HepG2 (cell line): ENCODE data around the gene SPTBN5. TPM values are rescaled to one million over a fixed set of nuclear protein-coding genes. Genes with fewer than 3 reads are reported as not detected.

Experiments used
- ATAC-seq: fragments of 200-7000 bp; cut with Tn5 transposase; 3 replicates; pipeline ENCODE4 v1.9.1; 2020; ENCODE audit warnings: mild to moderate bottlenecking, moderate library complexity
- BruUV-seq: library from RNA; stranded (reverse); fragments of 400-500 nt; replicated peaks from 2 replicates; lab custom pipeline; 2021; lab: Mats Ljungman, UMichigan
- CTCF ChIA-PET: fragments of 300-600 bp; formaldehyde crosslinking; extraction: SDS; loops from one replicate; lab custom pipeline; 2021; ENCODE audit warnings: low total read pairs, inconsistent platforms, low intra/inter-chr PET ratio; lab: Yijun Ruan, JAX
- POLR2A ChIA-PET: fragments of 350-600 bp; sonication (Branson Sonifier 250); formaldehyde crosslinking; loops from one replicate; lab custom pipeline; 2020; ENCODE audit warnings: antibody characterized with exemption, inconsistent platforms; lab: Yijun Ruan, JAX
- DNase-seq: peaks from one replicate; pipeline ENCODE4 v3.0.0-alpha.2; 2015; ENCODE audit warnings: low spot score
- FAIRE-seq: peaks from 3 replicates; lab custom pipeline; 2011; peaks lifted over from hg19 to GRCh38; lab: Jason Lieb, UNC
- H2AFZ ChIP-seq: one replicate; pipeline ENCODE4 v1.6.1; 2011; ENCODE audit warnings: low read length, inconsistent platforms
- H3K27ac ChIP-seq: fragments of 300-600 bp; 3 replicates; pipeline ENCODE4 v1.8.0; 2011; ENCODE audit warnings: mixed run types, mild to moderate bottlenecking, mixed read lengths, low read length, inconsistent platforms; ENCODE audit not compliant: insufficient read depth; ENCODE audit errors: extremely low read length
- H3K27me3 ChIP-seq, 2 experiments: fragments of 200-600 bp in 1 of 2; 2 replicates in 1 of 2; 3 replicates in 1 of 2; pipeline versions ENCODE4 v1.6.0 to v1.8.0; 2011; ENCODE audit warnings: low read length in 2 of 2, mild to moderate bottlenecking in 2 of 2, moderate library complexity in 2 of 2, inconsistent platforms in 1 of 2; ENCODE audit not compliant: insufficient read depth in 2 of 2, control insufficient read depth in 1 of 2
- H3K36me3 ChIP-seq, 2 experiments: fragments of 200-600 bp in 1 of 2; replicated peaks in 1 of 2; 2 replicates in 1 of 2; 3 replicates in 1 of 2; pipeline versions ENCODE4 v1.5.1 to v1.8.0; 2011; ENCODE audit warnings: low read length in 2 of 2, inconsistent platforms in 1 of 2; ENCODE audit not compliant: insufficient read depth in 2 of 2, control insufficient read depth in 1 of 2
- H3K4me1 ChIP-seq: 2 replicates; pipeline ENCODE4 v1.5.1; 2012; ENCODE audit warnings: low read length, inconsistent platforms; ENCODE audit not compliant: insufficient read depth
- H3K4me2 ChIP-seq: 2 replicates; pipeline ENCODE4 v1.6.0; 2011; ENCODE audit warnings: low read depth, low read length, inconsistent platforms
- H3K4me3 ChIP-seq, 3 experiments: fragments of 200-600 bp in 1 of 3; sonication (generic), shearing (Covaris generic) in 1 of 3; replicated peaks in 1 of 3; 2 replicates each; pipeline ENCODE4 v1.5.1; 2011 to 2016; ENCODE audit warnings: low read length in 3 of 3, inconsistent platforms in 2 of 3, low read depth in 2 of 3, mild to moderate bottlenecking in 2 of 3, control low read depth in 1 of 3, mixed read lengths in 1 of 3; ENCODE audit not compliant: insufficient read depth in 1 of 3
- H3K79me2 ChIP-seq: one replicate; pipeline ENCODE4 v1.6.1; 2011; ENCODE audit warnings: low read length, inconsistent platforms; ENCODE audit not compliant: insufficient read depth
- H3K9ac ChIP-seq: 2 replicates; pipeline ENCODE4 v1.6.0; 2011; ENCODE audit warnings: mild to moderate bottlenecking, low read depth, low read length, inconsistent platforms; ENCODE audit not compliant: insufficient read depth
- H3K9me3 ChIP-seq: 2 replicates; pipeline ENCODE4 v1.5.1; 2012; ENCODE audit warnings: mild to moderate bottlenecking, low read length
- H4K20me1 ChIP-seq: 2 replicates; pipeline ENCODE4 v1.6.0; 2011; ENCODE audit warnings: inconsistent platforms, mild to moderate bottlenecking, low read length, moderate library complexity; ENCODE audit not compliant: insufficient read depth
- ARNTL ChIP-seq: sonication (generic); formaldehyde crosslinking; IDR thresholded peaks from 2 replicates; pipeline ENCODE4 v1.4.0; 2020; ENCODE audit warnings: mild to moderate bottlenecking, missing genetic modification reagents
- ATF5 ChIP-seq: sonication (generic); formaldehyde crosslinking; IDR thresholded peaks from 2 replicates; pipeline ENCODE4 v1.4.0; 2020; ENCODE audit warnings: mild to moderate bottlenecking, low read depth, missing genetic modification reagents
- ELF3 ChIP-seq: IDR thresholded peaks from 2 replicates; pipeline ENCODE4 v1.6.1; 2016; ENCODE audit warnings: missing genetic modification reagents, missing compliant biosample characterization
- HNRNPL ChIP-seq: fragments of 200-400 bp; formaldehyde crosslinking; IDR thresholded peaks from 2 replicates; pipeline ENCODE4 v1.6.1; 2017; ENCODE audit warnings: mild to moderate bottlenecking, low read depth, low read length
- KDM4B ChIP-seq: sonication (generic); formaldehyde crosslinking; IDR thresholded peaks from 2 replicates; pipeline ENCODE4 v1.4.0; 2020; ENCODE audit warnings: missing genetic modification reagents
- NR2F6 ChIP-seq, 2 experiments: IDR thresholded peaks; 2 replicates each; pipeline ENCODE4 v1.6.1; 2016; ENCODE audit warnings: antibody characterized with exemption in 1 of 2, mild to moderate bottlenecking in 1 of 2
- RFXANK ChIP-seq: IDR thresholded peaks from 2 replicates; pipeline ENCODE4 v1.6.1; 2016
- SOX5 ChIP-seq: IDR thresholded peaks from 2 replicates; pipeline ENCODE4 v1.6.1; 2016; ENCODE audit warnings: borderline replicate concordance
- ZNF136 ChIP-seq: sonication (generic); formaldehyde crosslinking; IDR thresholded peaks from 2 replicates; pipeline ENCODE4 v1.8.1; 2022; ENCODE audit warnings: low read depth, mild to moderate bottlenecking, moderate library complexity, missing genetic modification reagents
- WGBS: methylation state at CpG from one replicate; pipeline ENCODE4 v1.1.6; 2017; ENCODE audit warnings: low lambda C conversion rate; 5-methylcytosine and 5-hydroxymethylcytosine counted together
- in situ Hi-C: cut with HindIII; loops from 2 replicates; pipeline ENCODE4 v1.10.0; 2017; ENCODE audit warnings: low pct_unique_long_range_greater_than_20kb; ENCODE audit not compliant: extremely low pct_ligation_motif_present
- intact Hi-C: fragments of 100-400 bp; cut with micrococcal nuclease; formaldehyde crosslinking; loops from one replicate; pipeline ENCODE4 v1.10.0; 2022; ENCODE audit not compliant: unreplicated experiment
- polyA plus RNA-seq, 8 experiments: library from polyadenylated mRNA; depleted of rRNA in 3 of 8; stranded (reverse) in 7 of 8; unstranded in 1 of 8; fragments of >200 nt; fragmentation: Illumina TruSeq in 4 of 8; extraction: Trizol in 4 of 8; gene quantifications; 2 replicates each; pipeline versions ENCODE4 v1.2.1 to v1.2.3, GENCODE V29; 2011 to 2016; ENCODE audit warnings: low read depth in 4 of 8, missing spikeins in 1 of 8, mixed read lengths in 1 of 8; ENCODE audit not compliant: insufficient read depth in 1 of 8
- total RNA-seq, 5 experiments: library from RNA; depleted of rRNA; stranded (reverse); fragments of >200 nt; fragmentation: Illumina TruSeq; extraction: Trizol; gene quantifications; 2 replicates each; pipeline ENCODE4 v1.2.3, GENCODE V29; 2016; ENCODE audit warnings: low read depth in 1 of 5
- TF ChIP-seq, protein P1 (sequence below): sonication (generic); formaldehyde crosslinking; IDR thresholded peaks from 2 replicates; pipeline ENCODE4 v1.4.0; 2020; ENCODE audit warnings: missing genetic modification reagents, borderline replicate concordance

The SPTBN5 gene
- total and polyA plus RNA-seq, 2 of the 13 experiments (the other 11 are each of a cell fraction or from before 2014, with no cell fraction given), result 0.01 to 0.07 TPM

GRCh38 chr15:41817781-41818180, 76.1 kb downstream of the SPTBN5 start:
- no peak for ATAC-seq
- Histone ChIP-seq H3K4me1 (no peaks in the 10 kb centered on the region), H2AFZ (no peak overlapping the region), H3K27ac (no peak overlapping the region), H3K9me3 (no peaks in the 10 kb centered on the region)
- DNase-seq, result no peak
- no TSS peak for BruUV-seq
- intact Hi-C loops, result no loop called here
- FAIRE-seq, result no peak
- POLR2A ChIA-PET, result no interaction called here
- 77% methylated on average over 5 of the region's 6 CpGs for WGBS
- TF ChIP-seq NR2F6 (IDR thresholded peaks at IDR 0.05) (no peak), NR2F6 (CRISPR knock-in tag; IDR thresholded peaks at IDR 0.05) (no peak), SOX5 (no peak), ELF3 (CRISPR knock-in tag) (no peak), ATF5 (CRISPR knock-in tag) (no peak), ZNF136 (CRISPR knock-in tag) (no peak), RFXANK (CRISPR knock-in tag) (no peak), HNRNPL (no peak), ARNTL (no peak), KDM4B (CRISPR knock-in tag) (no peak)
- TF ChIP-seq, protein P1, sequence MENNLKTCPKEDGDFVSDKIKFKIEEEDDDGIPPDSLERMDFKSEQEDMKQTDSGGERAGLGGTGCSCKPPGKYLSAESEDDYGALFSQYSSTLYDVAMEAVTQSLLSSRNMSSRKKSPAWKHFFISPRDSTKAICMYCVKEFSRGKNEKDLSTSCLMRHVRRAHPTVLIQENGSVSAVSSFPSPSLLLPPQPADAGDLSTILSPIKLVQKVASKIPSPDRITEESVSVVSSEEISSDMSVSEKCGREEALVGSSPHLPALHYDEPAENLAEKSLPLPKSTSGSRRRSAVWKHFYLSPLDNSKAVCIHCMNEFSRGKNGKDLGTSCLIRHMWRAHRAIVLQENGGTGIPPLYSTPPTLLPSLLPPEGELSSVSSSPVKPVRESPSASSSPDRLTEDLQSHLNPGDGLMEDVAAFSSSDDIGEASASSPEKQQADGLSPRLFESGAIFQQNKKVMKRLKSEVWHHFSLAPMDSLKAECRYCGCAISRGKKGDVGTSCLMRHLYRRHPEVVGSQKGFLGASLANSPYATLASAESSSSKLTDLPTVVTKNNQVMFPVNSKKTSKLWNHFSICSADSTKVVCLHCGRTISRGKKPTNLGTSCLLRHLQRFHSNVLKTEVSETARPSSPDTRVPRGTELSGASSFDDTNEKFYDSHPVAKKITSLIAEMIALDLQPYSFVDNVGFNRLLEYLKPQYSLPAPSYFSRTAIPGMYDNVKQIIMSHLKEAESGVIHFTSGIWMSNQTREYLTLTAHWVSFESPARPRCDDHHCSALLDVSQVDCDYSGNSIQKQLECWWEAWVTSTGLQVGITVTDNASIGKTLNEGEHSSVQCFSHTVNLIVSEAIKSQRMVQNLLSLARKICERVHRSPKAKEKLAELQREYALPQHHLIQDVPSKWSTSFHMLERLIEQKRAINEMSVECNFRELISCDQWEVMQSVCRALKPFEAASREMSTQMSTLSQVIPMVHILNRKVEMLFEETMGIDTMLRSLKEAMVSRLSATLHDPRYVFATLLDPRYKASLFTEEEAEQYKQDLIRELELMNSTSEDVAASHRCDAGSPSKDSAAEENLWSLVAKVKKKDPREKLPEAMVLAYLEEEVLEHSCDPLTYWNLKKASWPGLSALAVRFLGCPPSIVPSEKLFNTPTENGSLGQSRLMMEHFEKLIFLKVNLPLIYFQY (CRISPR knock-in tag), result no peak
- TF ChIP-seq, all 625 proteins: peak for 0
- Histone ChIP-seq H3K79me2 (no peaks in the 10 kb centered on the region), H3K4me3 (no peak overlapping the region), H4K20me1 (no peaks in the 10 kb centered on the region), H3K36me3 (peaks cover 4 to 32% of the 10 kb centered on the region in 2 experiments; a peak in 3 of 5 replicates), H3K9ac (no peak overlapping the region), H3K27me3 (no peaks in the 10 kb centered on the region), H3K4me2 (no peak overlapping the region)
- CTCF ChIA-PET, result no interaction called here
- in situ Hi-C loops, result no loop called here
